C4-2B (cell line): ENCODE results near the gene PIK3R5.

Experiments used
- H3K27ac ChIP-seq: fragments of 450-650 bp; 2 replicates; pipeline ENCODE4 v1.5.1; 2017
- ZFX ChIP-seq: fragments of 450-650 bp; IDR thresholded peaks from 2 replicates; pipeline ENCODE4 v1.6.1; 2017
- TF ChIP-seq, protein P1 (sequence below): fragments of 450-650 bp; conservative IDR thresholded peaks from 2 replicates; pipeline ENCODE4 v1.5.1; 2017; ENCODE audit warnings: mild to moderate bottlenecking

PIK3R5 gene

GRCh38 chr17:8965394-8966168 lies at the start of gene PIK3R5:
Gene PIK3R5, minus strand, starts transcription at chr17:8965707. Its CDS starts 54,213 bp downstream, at chr17:8911494.
- H3K27ac ChIP-seq: no peak within 1 kb of the TSS
- TF ChIP-seq, protein P1, sequence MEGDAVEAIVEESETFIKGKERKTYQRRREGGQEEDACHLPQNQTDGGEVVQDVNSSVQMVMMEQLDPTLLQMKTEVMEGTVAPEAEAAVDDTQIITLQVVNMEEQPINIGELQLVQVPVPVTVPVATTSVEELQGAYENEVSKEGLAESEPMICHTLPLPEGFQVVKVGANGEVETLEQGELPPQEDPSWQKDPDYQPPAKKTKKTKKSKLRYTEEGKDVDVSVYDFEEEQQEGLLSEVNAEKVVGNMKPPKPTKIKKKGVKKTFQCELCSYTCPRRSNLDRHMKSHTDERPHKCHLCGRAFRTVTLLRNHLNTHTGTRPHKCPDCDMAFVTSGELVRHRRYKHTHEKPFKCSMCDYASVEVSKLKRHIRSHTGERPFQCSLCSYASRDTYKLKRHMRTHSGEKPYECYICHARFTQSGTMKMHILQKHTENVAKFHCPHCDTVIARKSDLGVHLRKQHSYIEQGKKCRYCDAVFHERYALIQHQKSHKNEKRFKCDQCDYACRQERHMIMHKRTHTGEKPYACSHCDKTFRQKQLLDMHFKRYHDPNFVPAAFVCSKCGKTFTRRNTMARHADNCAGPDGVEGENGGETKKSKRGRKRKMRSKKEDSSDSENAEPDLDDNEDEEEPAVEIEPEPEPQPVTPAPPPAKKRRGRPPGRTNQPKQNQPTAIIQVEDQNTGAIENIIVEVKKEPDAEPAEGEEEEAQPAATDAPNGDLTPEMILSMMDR: no peak
- TF ChIP-seq ZFX: no peak

- no peak for TF ChIP-seq ZFX
- TF ChIP-seq, protein P1: no peak
- H3K27ac ChIP-seq: no peak overlapping the region
These were observed 45.5 kb upstream of the PIK3R5 start for GRCh38 chr17:9011001-9011400.

- TF ChIP-seq, protein P1: no peak
- TF ChIP-seq ZFX: no peak
- H3K27ac ChIP-seq: no peak overlapping the region
These were observed 44.2 kb upstream of the PIK3R5 start for GRCh38 chr17:9009737-9010136.

DNA sequence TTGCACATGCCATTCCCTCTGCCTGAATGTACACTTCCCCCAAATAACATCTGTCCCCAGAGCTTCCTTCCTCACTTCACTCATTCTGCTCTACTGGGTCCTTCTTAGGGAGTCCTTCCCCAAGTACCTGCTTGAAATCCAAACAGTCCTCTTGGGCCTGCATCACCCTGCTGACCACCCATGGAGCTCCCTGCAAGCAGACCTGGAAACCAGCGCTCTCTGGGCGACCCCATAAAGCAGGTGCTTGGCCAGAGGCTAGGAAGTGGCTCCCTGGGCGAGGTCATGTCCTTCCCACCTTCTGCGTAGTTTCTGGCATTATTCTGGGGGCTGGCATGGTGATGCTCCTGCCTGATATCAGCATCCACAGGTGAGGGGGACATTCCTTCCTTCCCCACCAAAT lies 43.6 kb upstream of the PIK3R5 start:
- TF ChIP-seq ZFX: no peak
- TF ChIP-seq, protein P1: no peak
- H3K27ac ChIP-seq: no peak overlapping the region

DNA sequence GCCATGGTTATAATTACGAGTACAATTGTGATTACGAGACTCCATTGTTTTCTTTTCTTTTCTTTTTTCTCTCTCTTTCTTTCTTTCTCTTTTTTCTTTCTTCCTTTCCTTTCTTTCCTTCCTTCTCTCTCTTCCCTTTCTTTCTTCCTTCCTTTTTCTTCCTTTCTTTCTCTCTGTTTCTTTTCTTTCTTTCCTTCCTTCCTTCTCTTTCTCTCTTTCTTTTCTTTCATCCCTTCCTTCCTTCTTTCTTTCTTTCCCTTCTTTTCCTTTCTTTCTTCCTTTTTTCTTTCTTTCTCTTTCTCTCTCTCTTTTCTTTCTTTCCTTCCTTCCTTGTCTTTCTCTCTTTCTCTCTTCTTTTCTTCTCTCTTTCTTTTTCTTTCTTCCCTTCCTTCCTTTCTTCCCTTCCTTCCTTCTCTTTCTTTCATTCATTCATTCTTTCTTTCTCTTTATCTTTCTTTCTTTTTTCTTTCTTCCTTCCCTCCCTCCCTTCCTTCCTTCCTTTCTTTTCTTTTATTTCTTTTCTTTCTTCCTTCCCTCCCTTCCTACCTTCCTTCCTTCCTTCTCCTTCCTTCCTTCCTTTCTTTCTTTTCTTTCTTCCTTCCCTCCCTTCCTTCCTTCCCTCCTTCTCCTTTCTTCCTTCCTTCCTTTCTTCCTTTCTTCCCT lies 41.7 kb upstream of the PIK3R5 start:
- TF ChIP-seq, protein P1: no peak
- TF ChIP-seq ZFX: no peak
- H3K27ac ChIP-seq: no peak overlapping the region

DNA sequence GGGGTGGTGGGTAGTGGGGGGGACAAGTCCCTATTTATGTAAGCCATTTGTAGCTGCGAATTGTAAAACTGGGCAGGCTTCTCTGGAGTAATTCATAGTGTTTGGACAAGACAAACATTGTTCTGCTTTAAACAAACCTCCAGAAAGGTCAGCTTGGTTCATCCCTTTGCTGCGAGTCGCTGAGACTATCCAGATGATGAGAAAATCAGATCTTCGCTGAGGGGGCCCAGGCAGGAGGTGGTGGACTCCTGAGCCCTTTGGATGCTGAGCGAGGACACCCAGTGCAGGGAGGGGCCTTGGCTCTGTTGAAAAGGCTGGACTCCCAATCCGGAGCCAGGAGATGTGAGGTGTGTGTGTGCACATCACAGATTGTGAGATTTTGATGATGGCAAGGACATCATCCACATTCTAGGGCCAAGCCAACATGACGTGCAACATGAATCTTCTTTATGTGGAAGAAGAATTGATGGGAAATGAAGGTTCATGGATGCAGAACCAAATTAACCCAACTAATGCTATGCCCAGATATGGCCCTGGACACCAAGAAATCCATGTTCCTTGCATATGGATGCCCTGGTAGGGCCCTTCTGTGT lies 40.8 kb upstream of the PIK3R5 start:
- no peak overlapping the region for H3K27ac ChIP-seq
- TF ChIP-seq, protein P1: no peak
- no peak for TF ChIP-seq ZFX

- no peak overlapping the region for H3K27ac ChIP-seq
- TF ChIP-seq, protein P1: no peak
- TF ChIP-seq ZFX: no peak
These were observed 39.4 kb upstream of the PIK3R5 start for GRCh38 chr17:9004961-9005285.
